Upper lobe of left lung (tissue), 6 donors: Measurements from ENCODE around the gene BOD1. TPM values are rescaled to one million over a fixed set of nuclear protein-coding genes. Genes with fewer than 3 reads are reported as not detected.

Experiments used
- ATAC-seq, 2 donors: fragments of 200-7000 bp; cut with Tn5 transposase; one replicate each; pipeline ENCODE4 v1.9.1; 2022; ENCODE audit warnings: mild to moderate bottlenecking in 2 of 2, moderate library complexity in 2 of 2; ENCODE audit not compliant: low FRiP score in 2 of 2
- DNase-seq, 2 donors: peaks; one replicate each; pipeline ENCODE4 v3.0.0-alpha.2; 2019 to 2020
- H3K27ac ChIP-seq, 4 donors: fragments of 200-600 bp; sonication (generic); one replicate each; pipeline ENCODE4 v1.5.1; 2016 to 2019
- H3K27me3 ChIP-seq, 4 donors: fragments of 200-600 bp; sonication (generic); one replicate each; pipeline ENCODE4 v1.5.1; 2017 to 2019
- H3K36me3 ChIP-seq, 4 donors: fragments of 200-600 bp; sonication (generic); one replicate each; pipeline ENCODE4 v1.5.1; 2016 to 2019
- H3K4me1 ChIP-seq, 4 donors: fragments of 200-600 bp; sonication (generic); one replicate each; pipeline ENCODE4 v1.5.1; 2018 to 2019
- H3K4me3 ChIP-seq, 4 donors: fragments of 200-600 bp; sonication (generic); one replicate each; pipeline ENCODE4 v1.5.1; 2017 to 2019; ENCODE audit warnings: mild to moderate bottlenecking in 2 of 4, moderate library complexity in 1 of 4
- H3K9me3 ChIP-seq, 4 donors: fragments of 200-600 bp; sonication (generic); one replicate each; pipeline ENCODE4 v1.5.1; 2018 to 2019
- CTCF ChIP-seq, 6 experiments: fragments of 450-650 bp in 4 of 6; fragments of 200-600 bp in 2 of 6; sonication (generic) in 2 of 6; IDR thresholded peaks; one replicate each; pipeline ENCODE4 v1.5.1; 2016 to 2019; ENCODE audit warnings: antibody characterized with exemption in 6 of 6
- EP300 ChIP-seq, 4 donors: sonication (generic); formaldehyde crosslinking; IDR thresholded peaks; one replicate each; pipeline ENCODE4 v1.5.1; 2017; ENCODE audit warnings: antibody characterized with exemption in 4 of 4, control low read depth in 2 of 4
- POLR2A ChIP-seq, 4 donors: fragments of 450-650 bp; IDR thresholded peaks; one replicate each; pipeline ENCODE4 v1.5.1; 2016 to 2017; ENCODE audit warnings: antibody characterized with exemption in 4 of 4, mild to moderate bottlenecking in 2 of 4
- POLR2AphosphoS5 ChIP-seq, 2 donors: sonication (generic); formaldehyde crosslinking; IDR thresholded peaks; one replicate each; pipeline ENCODE4 v1.5.1; 2017; ENCODE audit warnings: antibody characterized with exemption in 2 of 2
- WGBS, 2 donors: methylation state at CpG; one replicate each; pipeline ENCODE4 v1.1.5; 2017 to 2018; 5-methylcytosine and 5-hydroxymethylcytosine counted together
- total RNA-seq, 6 donors: library from RNA; depleted of rRNA in 4 of 6; stranded (reverse); fragments of >200 nt in 4 of 6; gene quantifications; one replicate each; pipeline versions ENCODE4 v1.1.0 to v1.2.1, GENCODE V29; 2016 to 2021
- donor health status: DM: no; HTN: no; CAD: no; lungs with moderate emphysema.
- donor health status: DM: no; HTN: yes; CAD: no; lungs with severe emphysema.

The BOD1 gene
- total RNA-seq, 6 donors from 2014 or later, result 21.6 to 50.2 (median 34.1) TPM

GRCh38 chr5:173613433-173614159 is 2.9 kb downstream of the BOD1 start:
- no peaks in the 10 kb centered on the region for H3K27me3 ChIP-seq
- TF ChIP-seq EP300 (IDR thresholded peaks at IDR 0.05) (no peak), POLR2AphosphoS5 (IDR thresholded peaks at IDR 0.05) (no peak), POLR2A (IDR thresholded peaks at IDR 0.05) (no peak), CTCF (IDR thresholded peaks at IDR 0.05) (no peak)
- peaks cover 0 to 47% (median 14%) of the 10 kb centered on the region in 4 donors for H3K36me3 ChIP-seq
- no peak for ATAC-seq
- peaks cover 0 to 3% (median 0%) of the 10 kb centered on the region in 4 donors for H3K9me3 ChIP-seq
- WGBS, 2 donors, result 84 to 86% methylated on average over 8 of the region's 8 CpGs
- H3K27ac ChIP-seq, result no peak overlapping the region
- no peak overlapping the region for H3K4me3 ChIP-seq
- no peak for DNase-seq
- peaks cover 25 to 42% (median 32%) of the 10 kb centered on the region in 4 donors for H3K4me1 ChIP-seq

DNA sequence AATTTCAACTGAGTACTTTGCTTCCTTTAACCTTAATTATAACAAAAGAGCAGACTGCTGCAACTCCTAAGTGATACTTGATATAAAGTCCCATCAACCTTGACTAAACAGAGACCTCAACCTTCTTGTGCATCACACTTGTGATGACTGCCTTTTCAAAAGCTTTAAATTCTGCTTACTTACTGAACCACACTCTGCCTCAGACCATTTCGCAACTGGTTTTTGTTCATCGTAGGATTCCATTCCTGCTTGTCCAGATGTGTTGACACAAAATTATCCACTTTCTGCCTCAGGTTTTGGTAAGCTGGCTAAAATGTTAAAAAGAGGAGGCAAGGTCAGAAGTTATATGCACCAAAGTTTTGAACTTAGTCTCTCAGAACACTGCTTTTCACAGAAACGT is 3.5 kb downstream of the BOD1 start:
- H3K9me3 ChIP-seq, result peaks cover 0 to 3% (median 0%) of the 10 kb centered on the region in 4 donors
- DNase-seq, result no peak
- H3K36me3 ChIP-seq, result peaks cover 0 to 53% (median 17%) of the 10 kb centered on the region in 4 donors
- WGBS, 2 donors, result 61 to 65% methylated on average over 3 of the region's 3 CpGs
- no peak for TF ChIP-seq EP300 (IDR thresholded peaks at IDR 0.05)
- no peak for TF ChIP-seq POLR2AphosphoS5 (IDR thresholded peaks at IDR 0.05)
- TF ChIP-seq POLR2A (IDR thresholded peaks at IDR 0.05), result no peak
- TF ChIP-seq CTCF (IDR thresholded peaks at IDR 0.05), result no peak
- H3K27me3 ChIP-seq, result no peaks in the 10 kb centered on the region
- no peak overlapping the region for H3K4me3 ChIP-seq
- no peak for ATAC-seq
- no peak overlapping the region for H3K27ac ChIP-seq
- H3K4me1 ChIP-seq, result peaks cover 25 to 42% (median 32%) of the 10 kb centered on the region in 4 donors

DNA sequence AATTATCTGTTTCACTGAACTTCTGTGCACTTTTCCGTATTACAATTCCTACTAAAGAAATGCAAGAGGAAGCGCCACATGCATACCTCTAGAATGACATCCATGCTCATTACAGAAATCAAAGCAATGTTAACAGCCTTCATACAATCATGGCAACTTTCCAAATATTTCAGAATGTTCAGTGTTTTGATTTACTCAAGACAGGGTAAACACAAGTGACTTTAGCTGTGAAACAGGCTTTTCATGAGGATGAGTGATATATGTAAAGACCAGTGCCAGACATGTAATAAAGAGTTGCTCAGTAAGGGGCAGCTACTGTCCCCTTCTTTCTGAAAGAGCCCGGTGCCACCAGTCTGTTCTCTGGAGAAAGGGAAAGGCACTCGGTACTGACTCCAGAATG is 4.7 kb downstream of the BOD1 start:
- Histone ChIP-seq H3K27ac (no peak overlapping the region), H3K9me3 (peaks cover 0 to 3% (median 0%) of the 10 kb centered on the region in 4 donors), H3K36me3 (peaks cover 11 to 65% (median 29%) of the 10 kb centered on the region in 4 donors), H3K27me3 (no peaks in the 10 kb centered on the region), H3K4me3 (no peak overlapping the region), H3K4me1 (peaks cover 20 to 35% (median 27%) of the 10 kb centered on the region in 4 donors)
- TF ChIP-seq EP300 (IDR thresholded peaks at IDR 0.05) (no peak), POLR2A (IDR thresholded peaks at IDR 0.05) (no peak), POLR2AphosphoS5 (IDR thresholded peaks at IDR 0.05) (no peak), CTCF (IDR thresholded peaks at IDR 0.05) (no peak)
- DNase-seq, result no peak
- ATAC-seq, result no peak
- WGBS, 2 donors, result 64 to 78% methylated on average over 4 of the region's 4 CpGs

GRCh38 chr5:173604141-173604540 is 12.3 kb downstream of the BOD1 start:
- TF ChIP-seq POLR2AphosphoS5 (IDR thresholded peaks at IDR 0.05) (no peak), CTCF (IDR thresholded peaks at IDR 0.05) (no peak), EP300 (IDR thresholded peaks at IDR 0.05) (no peak), POLR2A (IDR thresholded peaks at IDR 0.05) (no peak)
- no peak for DNase-seq
- Histone ChIP-seq H3K4me3 (no peak overlapping the region), H3K36me3 (peaks cover 18 to 49% (median 34%) of the 10 kb centered on the region in 4 donors), H3K9me3 (no peaks in the 10 kb centered on the region), H3K27ac (no peak overlapping the region), H3K27me3 (no peaks in the 10 kb centered on the region), H3K4me1 (peaks cover 0 to 15% (median 0%) of the 10 kb centered on the region in 4 donors)
- 92 to 95% methylated on average over 1 of the region's 1 CpG for WGBS, 2 donors
- no peak for ATAC-seq
